Kidney (tissue), 14 donors: ENCODE data around the gene ZSWIM6. TPM values are rescaled to one million over a fixed set of nuclear protein-coding genes. Genes with fewer than 3 reads are reported as not detected.

Experiments
- DNase-seq, 5 donors: peaks; one replicate each; pipeline ENCODE4 v3.0.0-alpha.2; 2013 to 2020
- FAIRE-seq: peaks from 2 replicates; lab custom pipeline; 2012; peaks lifted over from hg19 to GRCh38; lab: Jason Lieb, UNC
- H3K27ac ChIP-seq, 2 donors: one replicate each; pipeline ENCODE4 v1.7.0; 2013; ENCODE audit warnings: low read depth in 2 of 2, low read length in 2 of 2, inconsistent platforms in 1 of 2
- H3K27me3 ChIP-seq: one replicate; pipeline ENCODE4 v1.7.1; 2013; ENCODE audit warnings: low read length, inconsistent platforms; ENCODE audit not compliant: control insufficient read depth, insufficient read depth
- H3K36me3 ChIP-seq, 3 donors: one replicate each; pipeline versions ENCODE4 v1.7.0 to v1.7.1; 2013; ENCODE audit warnings: low read length in 3 of 3, control low read depth in 1 of 3, inconsistent platforms in 1 of 3; ENCODE audit not compliant: insufficient read depth in 3 of 3, control insufficient read depth in 2 of 3
- H3K4me1 ChIP-seq, 3 donors: one replicate each; pipeline versions ENCODE4 v1.7.0 to v1.7.1; 2013; ENCODE audit warnings: low read length in 3 of 3, inconsistent platforms in 1 of 3, low read depth in 1 of 3; ENCODE audit not compliant: control insufficient read depth in 2 of 3, insufficient read depth in 2 of 3
- H3K4me3 ChIP-seq, 3 donors: one replicate each; pipeline versions ENCODE4 v1.7.0 to v1.8.1; 2013; ENCODE audit warnings: low read length in 3 of 3, control low read depth in 1 of 3, inconsistent platforms in 1 of 3
- H3K9ac ChIP-seq, 3 donors: one replicate each; pipeline versions ENCODE4 v1.7.0 to v1.7.1; 2013; ENCODE audit warnings: low read length in 3 of 3, control low read depth in 1 of 3, inconsistent platforms in 1 of 3
- H3K9me3 ChIP-seq, 3 donors: one replicate each; pipeline versions ENCODE4 v1.7.0 to v1.7.1; 2013; ENCODE audit warnings: low read length in 3 of 3, control low read depth in 1 of 3, inconsistent platforms in 1 of 3; ENCODE audit not compliant: control insufficient read depth in 2 of 3, insufficient read depth in 1 of 3
- intact Hi-C: fragments of 100-400 bp; cut with DNase I; formaldehyde crosslinking; loops from one replicate; pipeline ENCODE4 v1.11.1; 2022
- polyA plus RNA-seq: library from polyadenylated mRNA; stranded (reverse); fragments of 350-450 nt; fragmentation: Illumina TruSeq; extraction: RNeasy Lipid Tissue Mini Kit (QIAGEN cat#74804); gene quantifications from one replicate; pipeline ENCODE4 v1.2.3, GENCODE V29; 2014; ENCODE audit warnings: low read depth, low replicate concordance; ENCODE audit not compliant: insufficient read depth
- total RNA-seq: library from RNA; stranded (reverse); fragmentation: NEBNext Ultra II Directional; extraction: Animal tissue kit (Norgen Biotek cat#: 25700); gene quantifications from one replicate; pipeline ENCODE4 v1.2.1, GENCODE V29; 2021
- TF ChIP-seq, protein P1 (sequence below): IDR thresholded peaks from 3 replicates; pipeline ENCODE4 v1.5.1; 2012; ENCODE audit warnings: mild to moderate bottlenecking, moderate library complexity, borderline replicate concordance; ENCODE audit not compliant: insufficient read depth; ENCODE audit errors: extremely low read depth
- donor health status: control.
- donor health status: control.
- donor health status: control.
- donor health status: control.
- donor health status: control.
- donor health status: DM: yes; HTN: yes; CAD: no.
- donor health status: Normal renal cell carcinoma (clear cell type).

ZSWIM6 gene
- total and polyA plus RNA-seq, 2 donors from 2014 or later = 2.9 to 20.3 TPM

DNA sequence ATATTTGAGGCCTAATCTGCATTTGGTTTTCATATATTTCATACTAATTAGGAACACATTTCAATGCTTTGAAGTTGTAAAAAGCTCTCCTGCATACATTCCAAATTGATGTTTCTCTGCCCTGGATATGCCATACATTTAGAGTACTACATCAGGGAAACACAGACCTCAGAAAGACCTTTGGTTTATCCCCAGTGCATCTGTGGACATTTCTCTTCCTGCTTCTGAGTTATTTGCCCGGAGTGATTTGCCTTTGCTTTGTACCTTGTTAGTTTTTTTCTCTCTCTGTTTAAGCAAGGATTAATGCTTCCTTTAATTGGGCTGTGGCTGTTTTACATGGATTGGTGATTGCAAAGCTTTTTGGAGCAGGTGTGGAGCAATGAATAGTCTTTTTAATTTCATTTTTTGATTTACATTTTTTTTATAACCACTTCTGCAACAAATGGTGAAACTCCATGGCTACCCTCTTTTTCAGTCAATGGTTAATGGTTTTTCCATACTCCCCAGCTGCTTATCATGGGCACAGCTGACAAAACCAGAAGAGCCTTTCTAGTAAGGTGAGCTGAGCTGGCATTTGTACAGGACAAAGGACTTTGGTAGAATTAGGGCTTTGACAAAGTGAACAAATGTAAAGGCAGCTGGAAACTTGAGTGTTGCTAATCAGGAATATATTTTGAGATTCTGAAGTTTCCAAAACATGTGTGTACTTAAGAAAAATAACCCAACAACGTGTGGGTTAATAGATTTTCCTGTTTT is 54.2 kb downstream of the ZSWIM6 start:
- Histone ChIP-seq H3K27me3 (no peaks in the 10 kb centered on the region), H3K36me3 (no peaks in the 10 kb centered on the region), H3K9ac (no peak overlapping the region), H3K9me3 (no peaks in the 10 kb centered on the region), H3K27ac (no peak overlapping the region), H3K4me1 (no peaks in the 10 kb centered on the region), H3K4me3 (no peak overlapping the region)
- FAIRE-seq = no peak
- intact Hi-C loops = no loop called here
- TF ChIP-seq, protein P1, sequence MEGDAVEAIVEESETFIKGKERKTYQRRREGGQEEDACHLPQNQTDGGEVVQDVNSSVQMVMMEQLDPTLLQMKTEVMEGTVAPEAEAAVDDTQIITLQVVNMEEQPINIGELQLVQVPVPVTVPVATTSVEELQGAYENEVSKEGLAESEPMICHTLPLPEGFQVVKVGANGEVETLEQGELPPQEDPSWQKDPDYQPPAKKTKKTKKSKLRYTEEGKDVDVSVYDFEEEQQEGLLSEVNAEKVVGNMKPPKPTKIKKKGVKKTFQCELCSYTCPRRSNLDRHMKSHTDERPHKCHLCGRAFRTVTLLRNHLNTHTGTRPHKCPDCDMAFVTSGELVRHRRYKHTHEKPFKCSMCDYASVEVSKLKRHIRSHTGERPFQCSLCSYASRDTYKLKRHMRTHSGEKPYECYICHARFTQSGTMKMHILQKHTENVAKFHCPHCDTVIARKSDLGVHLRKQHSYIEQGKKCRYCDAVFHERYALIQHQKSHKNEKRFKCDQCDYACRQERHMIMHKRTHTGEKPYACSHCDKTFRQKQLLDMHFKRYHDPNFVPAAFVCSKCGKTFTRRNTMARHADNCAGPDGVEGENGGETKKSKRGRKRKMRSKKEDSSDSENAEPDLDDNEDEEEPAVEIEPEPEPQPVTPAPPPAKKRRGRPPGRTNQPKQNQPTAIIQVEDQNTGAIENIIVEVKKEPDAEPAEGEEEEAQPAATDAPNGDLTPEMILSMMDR = no peak
- DNase-seq = no peak

DNA sequence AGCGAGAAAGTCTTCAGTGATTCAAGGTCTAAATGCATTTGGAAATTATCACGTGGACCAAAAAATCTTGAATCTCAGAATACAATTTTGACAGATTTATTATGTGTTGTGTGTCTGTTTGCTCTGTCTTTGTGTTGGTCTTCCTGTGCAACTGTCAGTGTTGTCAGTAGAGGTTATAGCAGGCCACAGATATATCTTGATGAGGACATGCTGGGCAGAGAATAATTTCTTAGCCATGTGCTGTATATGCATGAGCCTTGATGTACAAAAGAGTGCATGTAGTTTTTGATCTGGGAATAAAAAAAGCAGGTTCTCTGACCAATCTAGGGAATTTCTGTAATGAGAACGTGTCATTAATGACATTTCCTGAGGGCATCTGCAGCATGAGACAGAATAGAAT is 57.6 kb downstream of the ZSWIM6 start:
- no peak overlapping the region for H3K9ac ChIP-seq
- no peak overlapping the region for H3K27ac ChIP-seq
- H3K4me3 ChIP-seq = no peak overlapping the region
- FAIRE-seq (no peak), DNase-seq (no peak)
- H3K27me3 ChIP-seq = no peaks in the 10 kb centered on the region
- intact Hi-C loops = no loop called here
- H3K9me3 ChIP-seq = no peaks in the 10 kb centered on the region
- no peaks in the 10 kb centered on the region for H3K36me3 ChIP-seq
- TF ChIP-seq, protein P1 = no peak
- H3K4me1 ChIP-seq = no peaks in the 10 kb centered on the region

DNA sequence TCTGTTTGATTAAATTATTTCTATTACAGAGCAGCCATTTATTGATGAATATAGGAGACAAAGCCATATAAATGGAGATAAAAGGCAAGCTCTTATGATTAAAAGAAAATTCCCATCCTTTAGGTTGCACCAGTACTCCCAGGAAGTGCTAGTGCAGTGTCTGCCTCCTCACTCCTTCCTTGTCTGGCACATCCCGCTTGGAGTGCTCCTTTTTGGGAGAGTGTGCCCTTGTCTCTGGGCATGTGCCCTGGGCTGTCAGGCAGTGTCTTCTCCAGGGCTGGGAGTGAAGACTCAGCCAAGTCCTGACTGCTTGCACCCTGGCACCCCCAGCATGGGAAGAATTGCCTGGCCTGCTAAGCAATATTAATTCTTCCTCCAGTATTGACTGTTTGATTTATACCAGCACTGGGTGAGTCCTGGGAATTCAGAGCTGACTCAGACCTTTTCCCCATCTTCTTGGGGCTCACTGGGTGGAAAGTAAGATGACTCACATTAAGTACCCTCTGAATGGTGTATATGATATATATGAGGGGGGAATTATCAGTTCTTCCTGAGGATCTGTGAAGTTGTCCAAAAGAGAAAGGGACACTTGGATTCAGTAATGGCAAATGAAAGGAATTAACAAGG is 62.1 kb downstream of the ZSWIM6 start:
- FAIRE-seq = no peak
- Histone ChIP-seq H3K9me3 (no peaks in the 10 kb centered on the region), H3K4me1 (peaks cover 0 to under 1% (median 0%) of the 10 kb centered on the region in 3 donors), H3K36me3 (no peaks in the 10 kb centered on the region), H3K27me3 (no peaks in the 10 kb centered on the region), H3K9ac (no peak overlapping the region), H3K27ac (no peak overlapping the region), H3K4me3 (no peak overlapping the region)
- DNase-seq = no peak
- intact Hi-C loops = no loop called here
- TF ChIP-seq, protein P1 = no peak
